GM21529 (cell line): ENCODE measurements around the gene TMEM170A.

Source experiments
- ATAC-seq: cut with Tn5 transposase; IDR thresholded peaks from one replicate; pipeline ENCODE4 v1.9.1; 2021; ENCODE audit not compliant: unreplicated experiment

Gene TMEM170A

DNA sequence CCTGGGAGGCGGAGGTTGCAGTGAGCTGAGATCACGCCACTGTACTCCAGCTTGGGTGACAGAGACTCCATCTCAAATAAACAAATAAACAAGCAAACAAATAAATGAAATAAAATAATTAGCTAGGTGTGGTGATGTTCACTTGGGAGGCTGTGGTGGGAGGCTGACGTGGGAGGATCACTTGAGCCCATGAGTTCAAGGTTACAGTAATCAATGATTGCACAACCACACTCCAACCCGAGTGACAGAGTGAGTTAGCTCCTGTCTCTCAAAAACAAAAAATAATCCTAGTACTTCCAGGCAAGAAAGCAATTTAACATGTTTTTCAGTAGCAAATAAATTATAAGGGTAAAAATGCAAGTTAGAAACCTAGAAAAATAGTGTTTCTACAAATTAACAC is 57.5 kb downstream of the TMEM170A start:
- no peak for ATAC-seq

DNA sequence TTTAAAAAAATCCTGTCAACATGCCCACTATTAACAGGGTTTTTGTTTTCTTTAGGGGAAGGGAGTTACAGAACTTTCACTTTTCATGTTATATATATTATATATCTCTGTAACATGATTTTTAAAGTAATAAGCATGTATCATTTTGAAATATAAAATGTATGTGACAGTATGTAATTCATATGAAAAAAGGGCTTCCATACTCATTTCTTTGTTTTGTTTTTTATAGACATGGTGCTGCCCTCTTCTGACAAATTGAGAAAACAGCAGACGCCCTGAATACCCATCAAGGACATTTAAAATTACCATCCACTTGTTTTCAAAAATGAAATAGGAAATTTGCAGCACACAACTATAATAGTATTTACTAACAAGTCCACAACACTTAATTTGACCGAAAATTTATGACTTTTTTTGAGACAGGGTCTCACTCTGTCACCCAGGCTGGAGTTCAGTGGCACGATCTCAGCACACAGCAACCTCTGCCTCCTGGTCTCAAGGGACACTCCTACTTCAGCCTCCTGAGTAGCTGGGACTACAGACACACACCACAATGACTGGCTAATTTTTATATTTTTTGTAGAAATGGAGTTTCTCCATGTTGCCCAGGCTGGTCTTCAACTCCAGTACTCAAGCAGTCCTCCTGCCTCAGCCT is 61.5 kb downstream of the TMEM170A start:
- no peak for ATAC-seq

DNA sequence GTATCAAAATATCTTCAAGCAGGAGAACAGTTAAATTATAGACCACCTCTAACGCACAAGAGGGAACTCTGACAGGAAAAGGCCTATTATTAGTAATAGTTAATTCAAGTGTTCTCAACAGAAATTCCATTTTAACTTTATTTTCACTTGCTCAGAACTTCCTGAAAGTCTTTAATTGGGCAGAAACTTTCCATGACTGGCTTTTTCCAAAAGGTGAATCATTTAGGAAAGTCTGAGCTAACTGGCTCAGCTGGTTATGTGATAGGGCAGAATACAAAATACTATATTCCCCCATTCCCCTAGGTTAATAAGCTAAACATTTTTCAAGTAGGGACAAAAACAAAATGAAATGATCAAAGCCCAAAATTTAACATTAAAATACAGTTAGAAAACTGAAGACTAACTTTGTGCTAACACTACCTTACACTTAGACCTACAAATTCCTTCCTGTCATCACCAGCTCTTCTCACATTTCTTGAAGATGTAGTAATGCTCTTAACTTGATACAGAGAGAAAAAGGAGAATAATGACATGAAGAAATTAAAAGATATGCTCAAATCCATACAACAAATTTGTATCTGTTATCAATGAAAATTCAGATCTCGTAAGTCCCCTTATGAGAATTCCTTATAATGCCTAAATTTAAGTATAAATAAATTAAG is 62.2 kb downstream of the TMEM170A start:
- ATAC-seq: no peak

DNA sequence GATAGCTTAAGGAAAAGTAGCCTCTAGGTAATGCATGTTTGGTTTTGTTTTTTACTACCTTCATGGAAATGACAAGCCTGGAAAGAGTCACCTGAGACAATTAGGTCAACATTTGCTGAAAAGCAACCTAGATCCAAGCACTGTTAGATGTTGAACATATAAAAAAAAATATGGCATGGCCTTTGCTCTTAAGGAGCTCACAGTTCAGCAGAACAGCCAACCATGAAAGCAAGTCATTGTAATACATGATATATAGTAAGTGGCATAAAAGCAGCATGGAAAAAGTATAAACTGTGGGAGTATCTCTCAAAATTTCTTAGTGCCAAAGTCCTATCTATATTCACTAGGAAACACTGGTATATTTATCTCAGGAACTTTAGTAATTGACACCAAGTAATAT is 62.8 kb downstream of the TMEM170A start:
- ATAC-seq: no peak

DNA sequence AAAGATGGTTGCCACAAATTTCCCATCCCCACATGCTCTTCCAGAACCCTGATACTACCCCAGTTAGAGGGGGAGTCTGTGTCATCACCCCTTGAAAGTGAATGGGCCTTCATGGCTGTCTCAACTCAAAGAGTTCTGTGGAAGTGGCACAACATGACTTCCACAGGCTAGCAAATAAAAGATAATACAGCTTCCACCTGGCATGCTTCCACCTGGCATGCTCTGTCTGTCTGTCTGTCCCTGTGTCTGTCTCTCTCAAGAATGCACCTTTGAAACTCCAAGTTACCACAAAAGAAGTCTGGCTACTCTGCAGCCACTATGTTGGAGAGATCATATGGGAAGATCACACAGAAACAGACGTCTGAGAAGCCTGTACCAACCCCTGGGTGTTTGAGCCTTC is 66.2 kb downstream of the TMEM170A start:
- ATAC-seq: no peak

DNA sequence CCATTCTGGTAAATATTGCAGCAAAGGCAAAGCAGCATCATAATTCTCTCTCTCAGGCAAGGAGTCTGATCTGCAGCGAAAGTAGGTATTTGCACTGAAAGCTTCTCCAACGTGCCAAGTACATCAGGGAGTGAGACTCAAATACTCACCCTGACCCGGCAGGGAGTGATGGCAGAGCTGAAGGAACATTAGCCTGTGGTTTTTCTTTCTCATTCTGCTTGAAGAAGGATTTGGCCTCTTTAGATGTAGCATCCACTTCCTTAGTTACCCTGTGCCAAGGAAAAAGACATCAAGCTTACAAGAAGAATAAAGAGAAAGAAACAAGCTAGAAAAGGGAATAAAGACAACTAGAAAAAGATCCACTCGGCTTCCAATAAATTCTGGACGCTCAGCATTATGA is 69.5 kb downstream of the TMEM170A start:
- no peak for ATAC-seq
